Neuronal stem cell (in vitro differentiated cells): ENCODE data around the gene EXOC3L4.

ENCODE experiments used
- DNase-seq: peaks from one replicate; pipeline ENCODE4 v3.0.0-alpha.2; 2013; ENCODE audit warnings: low spot score
- H2AFZ ChIP-seq: one replicate; pipeline ENCODE4 v1.6.1; 2013; ENCODE audit warnings: mild to moderate bottlenecking, low read length, inconsistent platforms
- H2AK5ac ChIP-seq: 2 replicates; pipeline ENCODE4 v1.6.1; 2013; ENCODE audit warnings: low read depth, mild to moderate bottlenecking, inconsistent platforms, low read length, moderate library complexity, mixed read lengths
- H2BK120ac ChIP-seq: 2 replicates; pipeline ENCODE4 v1.6.1; 2013; ENCODE audit warnings: low read depth, mild to moderate bottlenecking, inconsistent platforms, low read length, moderate library complexity, mixed read lengths
- H2BK12ac ChIP-seq: one replicate; pipeline ENCODE4 v1.6.1; 2013; ENCODE audit warnings: low read length, inconsistent platforms
- H2BK15ac ChIP-seq: 2 replicates; pipeline ENCODE4 v1.6.1; 2013; ENCODE audit warnings: mild to moderate bottlenecking, low read length, inconsistent platforms, mixed read lengths
- H2BK5ac ChIP-seq: one replicate; pipeline ENCODE4 v1.6.1; 2013; ENCODE audit warnings: inconsistent platforms, mild to moderate bottlenecking, low read length, moderate library complexity
- H3K14ac ChIP-seq: one replicate; pipeline ENCODE4 v1.6.1; 2013; ENCODE audit warnings: low read length, inconsistent platforms
- H3K18ac ChIP-seq: 2 replicates; pipeline ENCODE4 v1.6.1; 2013; ENCODE audit warnings: low read length, inconsistent platforms
- H3K23ac ChIP-seq: 2 replicates; pipeline ENCODE4 v1.6.1; 2013; ENCODE audit warnings: low read depth, mild to moderate bottlenecking, mixed read lengths, low read length, inconsistent platforms; ENCODE audit not compliant: poor library complexity
- H3K27ac ChIP-seq: replicated peaks from 3 replicates; pipeline ENCODE4 v1.5.1; 2013; ENCODE audit warnings: low read length, inconsistent platforms
- H3K27me3 ChIP-seq, 3 experiments: 2 replicates each; pipeline ENCODE4 v1.6.1; 2013; ENCODE audit warnings: low read length in 3 of 3, mild to moderate bottlenecking in 2 of 3, inconsistent platforms in 1 of 3, low read depth in 1 of 3, mixed read lengths in 1 of 3, moderate library complexity in 1 of 3; ENCODE audit not compliant: control insufficient read depth in 3 of 3, insufficient read depth in 3 of 3
- H3K36me3 ChIP-seq, 2 donors: replicated peaks in 1 of 2; 2 replicates each; pipeline ENCODE4 v1.6.1; 2013; ENCODE audit warnings: low read length in 2 of 2; ENCODE audit not compliant: control insufficient read depth in 2 of 2, insufficient read depth in 2 of 2
- H3K4ac ChIP-seq: 2 replicates; pipeline ENCODE4 v1.6.1; 2013; ENCODE audit warnings: inconsistent platforms, mild to moderate bottlenecking, low read length, moderate library complexity
- H3K4me1 ChIP-seq, 2 donors: 1 replicate in 1 of 2; 2 replicates in 1 of 2; pipeline ENCODE4 v1.6.1; 2013; ENCODE audit warnings: low read length in 2 of 2, low read depth in 1 of 2; ENCODE audit not compliant: control insufficient read depth in 2 of 2, insufficient read depth in 1 of 2
- H3K4me2 ChIP-seq: one replicate; pipeline ENCODE4 v1.6.1; 2013; ENCODE audit warnings: mild to moderate bottlenecking, low read length, inconsistent platforms; ENCODE audit not compliant: insufficient read depth, poor library complexity, severe bottlenecking
- H3K4me3 ChIP-seq, 2 donors: 2 replicates each; pipeline ENCODE4 v1.5.1; 2013; ENCODE audit warnings: low read length in 2 of 2, mild to moderate bottlenecking in 2 of 2, inconsistent platforms in 1 of 2, moderate library complexity in 1 of 2
- H3K79me1 ChIP-seq: one replicate; pipeline ENCODE4 v1.6.1; 2013; ENCODE audit warnings: low read depth, mild to moderate bottlenecking, inconsistent platforms, low read length, moderate library complexity
- H3K9ac ChIP-seq: one replicate; pipeline ENCODE4 v1.6.1; 2013; ENCODE audit warnings: mild to moderate bottlenecking, low read depth, low read length, inconsistent platforms; ENCODE audit not compliant: poor library complexity
- H3K9me3 ChIP-seq, 2 donors: replicated peaks in 1 of 2; 2 replicates each; pipeline versions ENCODE3 to v1.6.1; 2013; ENCODE audit warnings: low read length in 2 of 2, mild to moderate bottlenecking in 2 of 2, inconsistent platforms in 1 of 2, low read depth in 1 of 2, mixed read lengths in 1 of 2, moderate library complexity in 1 of 2; ENCODE audit not compliant: control insufficient read depth in 2 of 2, insufficient read depth in 1 of 2
- H4K8ac ChIP-seq: one replicate; pipeline ENCODE4 v1.6.1; 2013; ENCODE audit warnings: low read depth, mild to moderate bottlenecking, inconsistent platforms, low read length, moderate library complexity
- H4K91ac ChIP-seq: one replicate; pipeline ENCODE4 v1.6.1; 2013; ENCODE audit warnings: low read length, low read depth, mild to moderate bottlenecking, inconsistent platforms; ENCODE audit not compliant: poor library complexity
- WGBS, 2 donors: extraction: QIAGEN DNeasy Blood & Tissue Kit; methylation state at CpG; one replicate each; pipeline ENCODE4 v1.1.7; 2013; ENCODE audit warnings: missing lambda C conversion rate in 2 of 2, mixed read lengths in 1 of 2; ENCODE audit not compliant: insufficient read length in 2 of 2, insufficient replicate concordance in 1 of 2; ENCODE audit errors: extremely low coverage in 2 of 2; 5-methylcytosine and 5-hydroxymethylcytosine counted together

Gene EXOC3L4

DNA sequence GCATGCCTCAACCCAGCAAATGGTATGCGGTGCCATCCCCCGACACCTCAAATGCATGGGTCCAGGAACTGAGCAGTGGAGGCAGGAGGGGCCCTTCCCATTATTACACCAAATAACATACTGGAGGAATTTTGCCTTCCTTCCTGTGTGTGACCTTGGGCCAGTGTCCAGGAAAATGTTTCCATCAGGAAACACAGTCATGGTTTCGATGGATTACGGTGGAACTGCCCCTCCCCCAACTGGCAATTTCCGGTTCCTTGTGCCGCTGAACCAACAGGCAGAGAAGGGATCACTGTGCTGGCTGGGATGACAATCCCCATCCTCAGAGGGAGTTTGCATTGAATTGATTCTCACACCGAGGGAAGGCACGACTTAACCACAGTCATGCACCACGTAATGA lies 28.1 kb upstream of the EXOC3L4 start:
- no peaks in the 10 kb centered on the region for H3K36me3 ChIP-seq
- H3K4ac ChIP-seq: no peak overlapping the region
- no peak overlapping the region for H2BK5ac ChIP-seq
- H2BK120ac ChIP-seq: no peak overlapping the region
- H3K9ac ChIP-seq: no peak overlapping the region
- no peak overlapping the region for H2AFZ ChIP-seq
- H3K4me2 ChIP-seq: no peak overlapping the region
- H2BK12ac ChIP-seq: no peak overlapping the region
- no peak overlapping the region for H3K14ac ChIP-seq
- H3K18ac ChIP-seq: no peak overlapping the region
- no peaks in the 10 kb centered on the region for H3K9me3 ChIP-seq
- peaks cover 3 to 8% of the 10 kb centered on the region in 2 donors for H3K4me1 ChIP-seq
- no peak overlapping the region for H3K23ac ChIP-seq
- no peak overlapping the region for H4K91ac ChIP-seq
- no peak overlapping the region for H3K4me3 ChIP-seq
- H4K8ac ChIP-seq: no peak overlapping the region
- no CpG with 5 or more reads among the region's 9 CpGs for WGBS, 2 donors
- H3K79me1 ChIP-seq: no peaks in the 10 kb centered on the region
- no peak overlapping the region for H3K27ac ChIP-seq
- DNase-seq: no peak
- peaks cover 0 to 13% (median 2%) of the 10 kb centered on the region in 3 experiments for H3K27me3 ChIP-seq
- H2BK15ac ChIP-seq: no peak overlapping the region
- H2AK5ac ChIP-seq: no peak overlapping the region

DNA sequence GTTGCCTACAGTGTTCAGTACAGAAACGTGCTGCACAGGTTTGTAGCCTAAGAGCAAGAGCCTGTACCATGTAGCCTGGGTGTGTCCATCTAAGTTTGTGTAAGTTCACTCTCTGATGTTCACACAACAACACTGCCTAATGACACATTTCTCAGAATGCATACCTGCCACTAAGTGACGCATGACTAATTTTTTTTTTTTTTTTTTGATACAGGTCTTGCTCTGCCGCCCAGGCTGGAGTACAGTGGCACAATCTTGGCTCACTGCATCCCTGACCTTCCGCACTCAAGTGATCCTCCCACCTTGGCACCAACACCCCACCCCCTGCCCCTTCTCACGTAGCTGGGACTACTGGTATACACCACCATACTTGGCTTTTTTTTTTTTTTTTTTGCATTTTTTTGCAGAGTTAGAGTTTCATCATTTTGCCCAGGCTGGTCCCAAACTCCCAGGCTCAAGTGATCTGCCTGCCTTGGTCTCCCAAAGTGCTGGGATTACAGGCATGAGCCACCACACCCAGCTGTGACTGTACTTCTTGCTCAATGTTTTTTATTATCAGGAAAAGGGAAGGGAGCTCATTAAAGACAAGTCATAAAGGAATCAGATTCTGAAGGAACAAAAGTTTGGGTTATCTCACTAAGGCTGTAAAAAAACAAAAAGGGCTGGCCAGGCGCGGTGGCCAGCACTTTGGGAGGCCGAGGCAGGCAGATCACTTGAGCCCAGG lies 27.1 kb upstream of the EXOC3L4 start:
- Histone ChIP-seq H2BK15ac (no peak overlapping the region), H2AK5ac (no peak overlapping the region), H3K4me1 (peaks cover 6 to 12% of the 10 kb centered on the region in 2 donors), H2BK12ac (no peak overlapping the region), H2AFZ (no peak overlapping the region), H3K4ac (no peak overlapping the region), H3K23ac (no peak overlapping the region), H3K79me1 (no peaks in the 10 kb centered on the region), H3K14ac (no peak overlapping the region), H3K4me3 (no peak overlapping the region), H3K27me3 (peaks cover 0 to 14% (median 2%) of the 10 kb centered on the region in 3 experiments), H3K36me3 (no peaks in the 10 kb centered on the region), H4K91ac (no peak overlapping the region), H3K9me3 (no peaks in the 10 kb centered on the region), H4K8ac (no peak overlapping the region), H3K4me2 (no peak overlapping the region), H2BK5ac (no peak overlapping the region), H3K18ac (no peak overlapping the region), H2BK120ac (no peak overlapping the region), H3K27ac (no peak overlapping the region), H3K9ac (no peak overlapping the region)
- DNase-seq: no peak
- no CpG with 5 or more reads among the region's 8 CpGs for WGBS, 2 donors

DNA sequence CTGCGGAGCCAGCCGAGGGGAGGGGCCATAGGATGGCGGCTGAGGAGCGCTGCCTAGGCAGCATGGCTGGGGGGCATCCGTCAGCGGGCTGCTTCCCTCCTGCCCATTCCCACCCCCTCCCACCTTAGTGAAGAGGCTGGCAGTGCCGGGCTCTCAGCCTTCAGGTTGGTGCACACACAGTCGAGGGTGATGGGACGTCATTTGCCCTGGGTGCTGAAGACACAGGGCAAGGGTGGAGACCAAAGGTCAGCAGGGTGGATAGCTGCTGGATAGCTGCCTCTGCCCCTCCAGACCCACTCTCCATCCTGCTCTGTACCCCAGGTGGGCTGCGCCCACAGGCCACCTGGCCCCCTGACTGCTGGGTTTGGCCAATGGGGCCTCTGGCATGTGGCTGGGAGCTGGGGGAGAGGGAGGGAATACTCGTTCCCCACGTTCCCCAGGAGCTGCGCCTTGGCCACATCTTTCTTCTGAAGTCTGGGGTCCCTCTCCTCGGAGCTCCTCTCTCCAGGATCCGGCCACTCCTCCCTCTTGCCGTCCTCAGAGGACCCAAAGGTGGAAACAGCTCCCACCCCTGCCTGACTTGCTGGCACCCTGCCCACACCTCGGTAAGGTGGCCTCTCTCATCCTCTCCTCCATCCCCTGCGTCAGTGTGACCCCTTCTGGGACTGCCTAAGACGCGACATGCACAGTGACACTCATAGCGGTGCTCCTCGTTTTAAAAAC lies 26.0 kb upstream of the EXOC3L4 start:
- Histone ChIP-seq H3K23ac (no peak overlapping the region), H3K79me1 (no peaks in the 10 kb centered on the region), H2BK15ac (peak overlapping the region; percentile 85), H3K14ac (no peak overlapping the region), H3K4me3 (no peak overlapping the region), H2AK5ac (peak overlapping the region; percentile 89), H3K4me1 (peaks cover 6 to 12% of the 10 kb centered on the region in 2 donors), H3K4me2 (no peak overlapping the region), H4K91ac (no peak overlapping the region), H3K27ac (no peak overlapping the region), H3K9ac (peak overlapping the region; percentile 39), H2AFZ (no peak overlapping the region), H3K4ac (peak overlapping the region; percentile 71), H2BK120ac (no peak overlapping the region), H3K27me3 (peaks cover 0 to 25% (median 2%) of the 10 kb centered on the region in 3 experiments), H4K8ac (no peak overlapping the region), H2BK12ac (no peak overlapping the region), H2BK5ac (no peak overlapping the region), H3K36me3 (no peaks in the 10 kb centered on the region), H3K18ac (peak overlapping the region; percentile 76), H3K9me3 (no peaks in the 10 kb centered on the region)
- no peak for DNase-seq
- WGBS, 2 donors: no CpG with 5 or more reads among the region's 22 CpGs

DNA sequence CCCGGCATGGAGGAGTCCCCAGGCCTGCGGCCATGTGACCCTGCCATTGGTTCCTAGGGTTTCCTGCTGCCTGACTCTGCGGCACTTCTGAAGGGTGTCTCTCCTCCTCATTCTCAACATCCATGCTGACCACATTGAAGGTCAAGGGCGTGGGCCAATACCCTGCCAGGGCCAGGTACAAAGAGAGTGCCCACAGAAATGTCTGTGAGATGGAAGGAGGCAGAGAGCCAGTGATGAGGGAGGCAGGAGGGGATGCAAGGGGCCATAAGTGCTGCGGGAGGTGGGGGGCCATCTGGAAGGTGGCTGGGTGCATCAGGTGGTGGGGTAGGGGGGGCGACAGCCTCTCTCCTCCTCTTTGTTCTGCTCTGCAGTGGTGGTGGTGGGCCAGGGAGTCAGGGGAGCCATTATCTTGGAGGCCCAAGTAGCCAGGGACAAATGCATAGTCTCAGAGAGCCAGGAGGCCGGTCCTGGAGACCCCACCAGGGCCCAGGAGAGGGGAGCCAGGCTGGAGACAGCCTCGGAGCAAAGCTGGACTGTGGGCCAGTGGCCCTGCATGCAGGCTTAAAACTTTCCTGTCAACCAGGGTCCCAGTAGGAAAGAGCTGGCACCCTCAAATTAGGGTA lies 24.2 kb upstream of the EXOC3L4 start:
- Histone ChIP-seq H4K8ac (no peak overlapping the region), H3K79me1 (no peaks in the 10 kb centered on the region), H3K14ac (peak overlapping the region; percentile 25), H2BK12ac (no peak overlapping the region), H3K18ac (peak overlapping the region; percentile 15), H3K4me3 (no peak overlapping the region), H3K36me3 (no peaks in the 10 kb centered on the region), H2BK120ac (peak overlapping the region; percentile 4), H3K27me3 (peaks cover 0 to 43% (median 6%) of the 10 kb centered on the region in 3 experiments), H3K4me1 (peaks cover 9 to 17% of the 10 kb centered on the region in 2 donors), H2AFZ (peak overlapping the region; percentile 11), H2AK5ac (peak overlapping the region; percentile 96), H3K9me3 (peaks cover 0 to 1% of the 10 kb centered on the region in 2 donors), H3K27ac (no peak overlapping the region), H3K4me2 (no peak overlapping the region), H4K91ac (peak overlapping the region; percentile 86), H3K23ac (no peak overlapping the region), H2BK5ac (no peak overlapping the region), H2BK15ac (peak overlapping the region; percentile 67), H3K9ac (no peak overlapping the region), H3K4ac (peak overlapping the region; percentile 69)
- no peak for DNase-seq
- WGBS, 2 donors: no CpG with 5 or more reads among the region's 8 CpGs
